SK-N-MC (cell line): Measurements from ENCODE around the gene AMN.
"Not testable (repeated sequence)": the region's sequence is repeated elsewhere in the genome, so short reads cannot be mapped to it uniquely, and the experiment has no call there.

Experiments
- DNase-seq: peaks from one replicate; pipeline ENCODE4 v3.0.0-alpha.2; 2011; ENCODE audit warnings: low read depth, low spot score
- H3K27ac ChIP-seq: fragments of 200-600 bp; sonication (generic); 2 replicates; pipeline ENCODE4 v1.5.1; 2016; ENCODE audit warnings: mixed run types
- H3K36me3 ChIP-seq: fragments of 200-600 bp; sonication (generic); 2 replicates; pipeline ENCODE4 v1.6.1; 2017; ENCODE audit warnings: antibody characterized with exemption, low read length, mixed read lengths; ENCODE audit not compliant: insufficient read depth
- H3K4me3 ChIP-seq: fragments of 200-600 bp; sonication (generic); 2 replicates; pipeline ENCODE4 v1.5.1; 2016
- H3K9ac ChIP-seq: fragments of 200-600 bp; sonication (generic); 2 replicates; pipeline ENCODE4 v1.8.0; 2017; ENCODE audit warnings: mixed run types, mixed read lengths; ENCODE audit not compliant: insufficient read length
- H3K9me3 ChIP-seq: fragments of 200-600 bp; sonication (generic); 2 replicates; pipeline ENCODE4 v1.6.1; 2017; ENCODE audit warnings: low read depth, mild to moderate bottlenecking, antibody characterized with exemption, low read length, moderate library complexity, mixed read lengths
- EZH2 ChIP-seq: fragments of 200-600 bp; sonication (generic); IDR thresholded peaks from one replicate; pipeline ENCODE4 v1.6.1; 2017; ENCODE audit warnings: antibody characterized with exemption
- FOXP2 ChIP-seq: optimal IDR thresholded peaks from 2 replicates; pipeline ENCODE3; 2011; ENCODE audit warnings: mild to moderate bottlenecking, moderate library complexity; ENCODE audit not compliant: insufficient read depth; ENCODE audit errors: extremely low read length, control extremely low read depth
- POLR2AphosphoS5 ChIP-seq: IDR thresholded peaks from 2 replicates; pipeline ENCODE4 v1.6.1; 2012; ENCODE audit warnings: mild to moderate bottlenecking, low read depth, low read length, borderline replicate concordance

Gene AMN

DNA sequence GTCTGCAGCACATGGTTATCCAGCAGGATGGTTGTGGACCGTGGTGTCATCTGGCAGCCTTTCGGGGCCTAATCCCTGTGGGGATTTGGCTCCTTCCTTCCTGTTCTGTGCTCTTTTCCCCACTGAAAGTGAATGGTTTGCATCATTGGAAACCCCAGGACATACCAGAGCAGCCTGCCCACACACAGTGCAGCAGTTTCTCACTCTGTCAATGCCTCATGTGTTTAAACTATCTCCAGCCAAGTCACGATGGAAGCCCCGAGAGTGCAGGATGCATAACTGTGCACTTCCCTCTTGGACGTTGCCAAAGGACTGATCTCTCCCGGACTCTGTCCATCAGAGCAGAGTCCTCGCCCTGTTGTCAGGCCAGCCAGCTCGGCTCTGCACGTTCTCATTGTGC is 29.0 kb upstream of the AMN start:
- Histone ChIP-seq H3K9me3 (no peaks in the 10 kb centered on the region), H3K4me3 (no peak overlapping the region), H3K27ac (no peak overlapping the region), H3K9ac (no peak overlapping the region), H3K36me3 (peaks cover 29% of the 10 kb centered on the region; the same call in 1 of the 2 replicates)
- no peak for DNase-seq
- TF ChIP-seq FOXP2 = no peak
- TF ChIP-seq POLR2AphosphoS5 = no peak

DNA sequence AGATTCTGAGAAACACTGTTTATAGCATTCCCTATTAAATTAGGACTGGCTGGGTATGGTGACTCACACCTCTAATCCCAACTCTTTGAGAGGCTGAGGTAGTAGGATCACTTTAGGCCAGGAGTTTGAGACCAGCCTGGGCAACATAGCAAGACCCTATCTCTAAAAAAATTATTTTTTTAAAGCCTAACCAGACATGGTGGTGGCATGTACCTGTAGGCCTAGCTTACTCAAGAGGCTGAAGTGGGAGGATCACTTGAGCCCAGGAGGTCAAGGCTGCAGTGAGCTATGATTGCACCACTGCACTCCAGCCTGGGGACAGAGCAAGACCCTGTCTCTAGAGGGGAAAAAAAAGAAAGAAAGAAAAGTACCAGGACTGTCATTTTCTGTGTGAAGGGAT is 25.7 kb upstream of the AMN start:
- not testable (repeated sequence) for DNase-seq, H3K9ac ChIP-seq, H3K27ac ChIP-seq, H3K4me3 ChIP-seq, H3K9me3 ChIP-seq
- peaks cover 17% of the 10 kb centered on the region; the same call in 1 of the 2 replicates for H3K36me3 ChIP-seq

GRCh38 chr14:102897299-102898027 is 25.0 kb upstream of the AMN start:
- no peaks in the 10 kb centered on the region for H3K9me3 ChIP-seq
- no peak overlapping the region for H3K9ac ChIP-seq
- DNase-seq = no peak
- peaks cover 17% of the 10 kb centered on the region; the same call in 1 of the 2 replicates for H3K36me3 ChIP-seq
- no peak overlapping the region for H3K27ac ChIP-seq
- TF ChIP-seq POLR2AphosphoS5 (no peak), EZH2 (no peak), FOXP2 (no peak)
- H3K4me3 ChIP-seq = no peak overlapping the region

DNA sequence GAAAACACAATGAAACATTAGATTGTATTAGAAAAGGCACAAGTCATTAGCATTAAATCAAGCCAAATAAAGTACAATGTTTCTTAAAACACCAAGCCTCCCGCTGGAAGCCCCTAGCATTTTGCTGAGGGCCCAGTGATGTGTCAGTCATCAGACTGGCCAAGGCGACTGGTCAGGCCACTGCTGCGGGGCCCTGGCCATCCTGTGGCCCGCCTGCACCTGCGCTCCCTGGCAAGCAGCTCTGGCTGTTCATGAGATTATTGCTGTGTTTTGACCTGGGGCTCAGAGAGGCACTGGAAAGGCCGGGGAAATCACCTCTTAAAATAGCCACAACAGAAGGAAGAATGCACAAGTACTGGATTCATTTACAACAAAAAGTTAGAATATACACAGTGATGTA is 24.2 kb upstream of the AMN start:
- Histone ChIP-seq H3K36me3 (peaks cover 18% of the 10 kb centered on the region; the same call in 1 of the 2 replicates), H3K9ac (no peak overlapping the region), H3K4me3 (no peak overlapping the region), H3K27ac (no peak overlapping the region), H3K9me3 (no peaks in the 10 kb centered on the region)
- DNase-seq = no peak
- no peak for TF ChIP-seq EZH2
- TF ChIP-seq FOXP2 = no peak
- no peak for TF ChIP-seq POLR2AphosphoS5

DNA sequence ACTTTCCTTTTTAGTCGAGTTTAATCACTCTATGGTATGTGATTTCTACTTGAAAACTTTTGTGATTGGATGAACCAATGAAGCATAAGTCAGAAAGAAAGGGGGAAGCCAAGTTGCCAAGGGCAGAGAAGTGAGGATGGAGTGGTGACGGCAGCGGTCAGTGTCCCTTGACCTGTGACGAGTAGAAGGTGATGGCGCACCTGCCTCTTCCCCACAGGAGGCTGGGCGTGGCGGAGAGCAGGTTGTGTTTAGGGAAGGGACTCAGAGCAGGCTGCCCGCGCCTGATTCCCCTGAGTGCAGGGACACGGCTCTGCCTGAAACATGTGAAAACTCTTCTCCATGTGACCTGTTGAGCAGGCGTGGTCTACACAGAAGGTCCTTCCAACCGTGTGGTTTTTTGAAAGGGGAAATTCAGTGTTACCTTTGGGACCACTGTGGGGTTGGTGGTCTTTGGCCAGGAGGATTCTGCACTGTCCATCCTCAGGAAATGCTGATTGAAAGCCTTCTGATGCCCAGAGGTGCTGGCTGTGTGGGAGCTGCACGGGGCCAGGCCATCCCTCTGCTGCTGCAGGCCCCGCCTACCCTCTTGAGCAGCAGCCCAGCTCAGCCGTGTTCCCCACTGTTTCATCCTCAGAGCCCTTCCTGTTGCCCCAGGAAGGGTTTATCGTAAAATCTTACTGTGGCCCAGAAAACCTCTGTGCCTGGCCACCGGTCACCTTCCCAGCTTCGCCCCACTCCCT is 23.5 kb upstream of the AMN start:
- no peak for DNase-seq
- no peak overlapping the region for H3K4me3 ChIP-seq
- peaks cover 24% of the 10 kb centered on the region; the same call in 1 of the 2 replicates for H3K36me3 ChIP-seq
- no peak overlapping the region for H3K27ac ChIP-seq
- no peaks in the 10 kb centered on the region for H3K9me3 ChIP-seq
- H3K9ac ChIP-seq = no peak overlapping the region
- no peak for TF ChIP-seq EZH2
- TF ChIP-seq POLR2AphosphoS5 = no peak
- TF ChIP-seq FOXP2 = no peak

DNA sequence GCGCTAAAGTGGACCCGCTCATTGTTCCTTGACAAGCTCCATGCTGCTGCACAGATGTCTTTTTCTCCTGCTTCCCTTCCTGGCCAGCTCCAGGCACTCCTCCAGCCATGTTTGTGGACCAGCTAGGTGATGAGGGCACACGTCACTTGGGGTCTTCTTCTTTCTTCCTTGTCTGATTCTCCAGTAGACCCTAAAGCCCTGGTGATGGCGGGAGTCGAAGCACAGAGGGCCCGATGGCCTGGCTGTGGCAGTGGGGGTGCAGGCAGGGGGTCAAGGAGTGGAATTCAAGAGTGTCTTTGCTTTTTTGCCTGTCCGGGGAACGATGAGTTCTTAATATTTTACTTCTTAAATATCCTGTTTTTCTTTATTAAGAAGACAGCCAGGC is 23.0 kb upstream of the AMN start:
- DNase-seq = no peak
- H3K36me3 ChIP-seq = peaks cover 27% of the 10 kb centered on the region; the same call in 1 of the 2 replicates
- no peaks in the 10 kb centered on the region for H3K9me3 ChIP-seq
- no peak overlapping the region for H3K4me3 ChIP-seq
- no peak overlapping the region for H3K27ac ChIP-seq
- TF ChIP-seq EZH2 (no peak), POLR2AphosphoS5 (no peak), FOXP2 (no peak)
- H3K9ac ChIP-seq = no peak overlapping the region

DNA sequence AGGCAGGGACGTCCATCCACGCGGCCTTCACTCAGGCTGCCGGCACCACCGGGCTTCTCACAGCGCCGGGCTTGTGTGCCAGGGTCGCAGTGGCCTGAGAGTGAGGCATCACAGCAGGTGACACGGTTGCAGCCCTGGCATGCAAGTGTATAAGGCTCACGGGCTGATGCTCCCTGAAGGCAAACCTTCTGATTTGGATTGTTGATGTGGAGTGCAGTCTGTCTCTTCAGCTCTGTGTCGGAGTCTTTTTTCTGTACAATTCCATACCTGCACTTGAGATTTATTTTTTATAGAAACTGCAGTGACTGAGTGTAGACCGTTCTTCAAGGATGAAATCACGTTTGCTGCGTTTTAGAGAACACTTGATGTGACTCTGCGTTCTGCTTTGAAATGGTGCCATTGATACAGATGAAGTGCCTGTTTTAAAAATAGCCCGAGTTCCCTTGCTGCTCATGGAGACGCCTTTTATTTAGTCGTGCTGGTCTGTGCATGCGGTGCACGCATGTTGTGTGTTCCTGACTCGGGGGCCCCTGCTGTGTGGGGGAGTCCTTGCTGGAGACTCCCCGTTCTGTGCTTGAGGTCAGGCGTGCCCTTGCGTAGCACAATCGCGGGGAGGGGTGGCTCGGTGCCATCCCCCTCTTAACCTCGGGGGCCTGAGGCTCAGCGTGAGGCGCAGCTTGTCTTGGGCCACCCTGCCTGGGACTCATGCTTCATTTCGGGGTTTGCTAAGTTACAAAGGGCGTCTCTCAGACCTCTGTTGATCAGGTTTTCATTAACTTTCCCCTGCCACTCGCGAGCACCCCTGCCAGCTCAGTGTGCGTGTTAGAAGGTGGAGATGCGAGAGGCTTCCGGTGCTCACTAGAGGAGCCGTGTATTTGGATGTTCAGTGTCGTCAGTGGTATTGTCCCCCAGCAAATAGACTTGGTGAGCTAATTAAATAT is 21.6 kb upstream of the AMN start:
- Histone ChIP-seq H3K27ac (no peak overlapping the region), H3K9ac (no peak overlapping the region)
- TF ChIP-seq POLR2AphosphoS5 = no peak

DNA sequence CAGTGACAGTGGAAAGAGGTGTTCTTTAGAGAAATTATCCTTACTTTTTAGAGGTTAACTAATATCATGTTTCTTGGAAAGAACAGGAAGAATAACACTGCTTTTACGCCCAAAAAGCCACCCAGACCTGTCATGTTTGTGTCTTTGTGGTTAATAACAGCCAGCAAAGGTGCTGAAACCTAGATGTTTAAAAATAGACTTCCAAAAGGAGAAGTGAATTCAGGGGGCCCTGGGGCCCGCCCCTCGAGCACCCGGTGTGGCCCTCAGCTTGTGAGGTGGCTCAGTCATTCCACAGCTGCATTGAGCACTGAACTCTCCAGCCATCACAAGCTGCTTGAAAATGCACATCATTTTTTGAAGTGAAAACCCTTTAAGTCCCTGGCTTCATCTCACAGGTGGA is 20.8 kb upstream of the AMN start:
- no peak for DNase-seq
- TF ChIP-seq POLR2AphosphoS5 (no peak), EZH2 (no peak), FOXP2 (no peak)
- peaks cover 35% of the 10 kb centered on the region for H3K36me3 ChIP-seq
- no peak overlapping the region for H3K9ac ChIP-seq
- no peaks in the 10 kb centered on the region for H3K9me3 ChIP-seq
- no peak overlapping the region for H3K27ac ChIP-seq
- no peak overlapping the region for H3K4me3 ChIP-seq

More for the DNA sequence above, 21.6 kb upstream of the AMN start:
- H3K9me3 ChIP-seq = no peaks in the 10 kb centered on the region
- H3K4me3 ChIP-seq = no peak overlapping the region
- no peak for DNase-seq
- H3K36me3 ChIP-seq = peaks cover 29% of the 10 kb centered on the region; the same call in 1 of the 2 replicates
